ENCODE measurements around the gene AMT.
"Not testable (repeated sequence)": the region's sequence is repeated elsewhere in the genome, so short reads cannot be mapped to it uniquely, and the experiment has no call there.

Gene AMT

GRCh38 chr3:49424816-49425215 is 2.5 kb upstream of the AMT start:
- DNase-seq (ENCODE audit: low read depth), result no peak

- no peak for DNase-seq (ENCODE audit: low read depth)
Observed at GRCh38 chr3:49421890-49422378, 339 bp downstream of the AMT start.

- no peak for DNase-seq (ENCODE audit: low read depth)
Observed at GRCh38 chr3:49417516-49418120, 4.7 kb downstream of the AMT start.

GRCh38 chr3:49416867-49417266 is 5.4 kb downstream of the AMT start:
- no peak for DNase-seq (ENCODE audit: low read depth)

- peak; percentile 42 for DNase-seq (ENCODE audit: low read depth)
Observed at GRCh38 chr3:49415931-49416601, 6.2 kb downstream of the AMT start.

GRCh38 chr3:49414753-49415152 is 7.5 kb downstream of the AMT start:
- no peak for DNase-seq (ENCODE audit: low read depth)

GRCh38 chr3:49413338-49413734 is 8.9 kb downstream of the AMT start:
- no peak for DNase-seq (ENCODE audit: low read depth)

- no peak for DNase-seq (ENCODE audit: low read depth)
Observed at GRCh38 chr3:49412632-49413337, 9.5 kb downstream of the AMT start.

- DNase-seq (ENCODE audit: low read depth), result peak; percentile 98
Observed at GRCh38 chr3:49411968-49412631, 10.2 kb downstream of the AMT start, which contains the start of the genes RHOA and TCTA. Gene RHOA (minus strand): TSS chr3:49411976. CDS start chr3:49375589, 36,387 bp downstream. Gene TCTA (plus strand): TSS chr3:49412423. CDS start chr3:49412427, 4 bp downstream.

- peak; percentile 38 for DNase-seq (ENCODE audit: low read depth)
Observed at GRCh38 chr3:49411535-49411967, 10.7 kb downstream of the AMT start.

GRCh38 chr3:49410846-49411534 is 11.3 kb downstream of the AMT start:
- no peak for DNase-seq (ENCODE audit: low read depth)

- DNase-seq (ENCODE audit: low read depth), result no peak
Observed at GRCh38 chr3:49410066-49410845, 12.0 kb downstream of the AMT start.

GRCh38 chr3:49406571-49407565 is 15.4 kb downstream of the AMT start:
- DNase-seq (ENCODE audit: low read depth), result no peak

- not testable (repeated sequence) for DNase-seq (ENCODE audit: low read depth)
Observed at GRCh38 chr3:49405570-49405969, 16.7 kb downstream of the AMT start.

GRCh38 chr3:49403891-49404290 is 18.4 kb downstream of the AMT start:
- no peak for DNase-seq (ENCODE audit: low read depth)

- DNase-seq (ENCODE audit: low read depth), result no peak
Observed at GRCh38 chr3:49401766-49402165, 20.5 kb downstream of the AMT start.

- DNase-seq (ENCODE audit: low read depth), result no peak
Observed at GRCh38 chr3:49399461-49399860, 22.8 kb downstream of the AMT start.

- DNase-seq (ENCODE audit: low read depth), result no peak
Observed at GRCh38 chr3:49397470-49397869, 24.8 kb downstream of the AMT start.

GRCh38 chr3:49391310-49391709 is 31.0 kb downstream of the AMT start:
- DNase-seq (ENCODE audit: low read depth), result not testable (repeated sequence)

- no peak for DNase-seq (ENCODE audit: low read depth)
Observed at GRCh38 chr3:49389297-49389696, 33.0 kb downstream of the AMT start.

Measured in stimulated activated CD8-positive, alpha-beta memory T cell treated with anti-CD3 and anti-CD28 coated beads, Interleukin-4, amount 100 ng/mL, for 24 hours (primary cell).